ENCODE results near the gene MARK3.
"Not testable (repeated sequence)": the region's sequence is repeated elsewhere in the genome, so short reads cannot be mapped to it uniquely, and the experiment has no call there.

The MARK3 gene

DNA sequence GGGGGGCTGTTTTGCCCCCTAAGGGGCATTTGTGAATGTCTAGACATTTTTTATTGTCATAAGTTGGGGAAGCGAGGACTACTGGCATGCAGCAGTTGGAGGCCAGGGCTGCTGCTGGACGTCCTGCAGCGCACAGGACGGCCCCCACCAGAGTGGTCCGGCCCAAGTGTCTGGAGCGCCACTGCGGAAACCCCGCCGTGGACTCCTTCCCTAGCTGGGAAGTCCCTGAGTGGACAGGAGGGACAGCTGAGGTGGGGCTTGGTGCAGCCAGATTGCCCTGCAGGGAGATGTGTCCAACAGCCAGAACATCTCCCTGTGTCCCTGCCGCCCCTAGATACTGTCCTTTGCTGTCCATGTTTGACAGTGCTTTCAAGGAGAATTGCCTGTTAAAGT is 132.0 kb downstream of the MARK3 start:
- DNase-seq, result no peak

DNA sequence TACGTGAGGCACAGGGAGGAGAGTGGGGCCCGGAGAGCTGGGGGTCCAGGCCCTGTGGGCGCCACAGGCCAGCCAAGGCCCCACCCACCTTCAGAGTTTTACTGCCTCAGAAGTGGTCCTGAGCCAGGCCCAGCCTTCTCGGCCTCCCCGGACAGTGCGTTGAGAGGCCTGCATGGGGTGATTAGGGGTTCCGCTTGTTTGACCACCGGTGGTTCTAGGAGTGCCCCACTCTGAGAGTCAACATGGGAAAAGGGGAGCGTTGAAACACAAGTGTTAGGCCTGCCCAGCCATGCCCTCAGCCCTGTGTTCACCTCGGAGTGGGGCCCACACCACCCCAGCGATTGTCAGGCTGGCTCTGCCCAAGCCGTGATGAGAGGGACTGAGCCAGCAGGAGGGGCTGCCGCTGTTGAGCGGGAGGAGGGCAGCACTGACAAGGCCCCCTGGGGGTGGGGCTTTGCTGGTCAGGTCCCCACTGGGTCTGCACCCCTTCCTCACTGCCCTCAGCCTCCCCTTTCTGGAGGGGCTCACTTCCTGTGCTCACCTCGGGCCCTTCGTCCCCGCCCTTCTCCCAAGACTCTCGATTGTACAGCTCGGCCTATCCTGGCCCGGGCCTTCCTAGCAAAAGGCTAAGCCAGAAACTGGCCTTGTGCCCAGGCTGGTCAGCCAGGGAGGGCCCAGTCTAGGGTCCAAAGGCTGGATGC is 132.7 kb downstream of the MARK3 start:
- DNase-seq, result no peak

DNA sequence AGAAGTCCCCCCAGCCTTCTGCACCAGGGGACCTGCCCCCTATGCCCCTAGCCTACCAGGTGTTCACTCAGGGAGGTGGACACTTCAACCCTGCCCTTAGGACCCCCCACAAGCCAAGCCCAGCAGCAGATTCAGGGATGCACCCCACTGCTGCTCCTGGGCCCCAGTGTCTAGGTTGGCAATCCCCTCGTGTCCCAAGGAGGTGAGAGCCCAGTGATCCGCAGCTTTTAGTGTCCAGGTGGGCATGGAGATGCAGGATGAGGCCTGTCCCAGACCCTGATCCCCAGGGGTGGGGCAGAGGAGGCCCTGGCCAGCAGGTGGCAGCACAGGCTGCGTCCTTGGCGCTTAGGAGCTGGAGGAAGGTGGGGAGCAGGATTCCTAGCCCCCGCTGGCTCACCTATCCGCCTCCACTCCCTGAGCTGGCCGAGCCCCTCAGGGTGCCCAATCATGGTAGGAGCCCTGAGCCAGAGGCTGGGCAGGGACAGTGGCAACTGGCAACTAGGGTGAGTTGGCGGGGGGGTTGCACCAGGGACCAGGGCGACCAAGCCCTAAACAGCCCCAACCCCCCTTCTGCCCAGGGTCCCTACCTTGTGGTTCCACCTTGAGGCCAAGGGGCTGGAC is 133.3 kb downstream of the MARK3 start:
- DNase-seq, result no peak

DNA sequence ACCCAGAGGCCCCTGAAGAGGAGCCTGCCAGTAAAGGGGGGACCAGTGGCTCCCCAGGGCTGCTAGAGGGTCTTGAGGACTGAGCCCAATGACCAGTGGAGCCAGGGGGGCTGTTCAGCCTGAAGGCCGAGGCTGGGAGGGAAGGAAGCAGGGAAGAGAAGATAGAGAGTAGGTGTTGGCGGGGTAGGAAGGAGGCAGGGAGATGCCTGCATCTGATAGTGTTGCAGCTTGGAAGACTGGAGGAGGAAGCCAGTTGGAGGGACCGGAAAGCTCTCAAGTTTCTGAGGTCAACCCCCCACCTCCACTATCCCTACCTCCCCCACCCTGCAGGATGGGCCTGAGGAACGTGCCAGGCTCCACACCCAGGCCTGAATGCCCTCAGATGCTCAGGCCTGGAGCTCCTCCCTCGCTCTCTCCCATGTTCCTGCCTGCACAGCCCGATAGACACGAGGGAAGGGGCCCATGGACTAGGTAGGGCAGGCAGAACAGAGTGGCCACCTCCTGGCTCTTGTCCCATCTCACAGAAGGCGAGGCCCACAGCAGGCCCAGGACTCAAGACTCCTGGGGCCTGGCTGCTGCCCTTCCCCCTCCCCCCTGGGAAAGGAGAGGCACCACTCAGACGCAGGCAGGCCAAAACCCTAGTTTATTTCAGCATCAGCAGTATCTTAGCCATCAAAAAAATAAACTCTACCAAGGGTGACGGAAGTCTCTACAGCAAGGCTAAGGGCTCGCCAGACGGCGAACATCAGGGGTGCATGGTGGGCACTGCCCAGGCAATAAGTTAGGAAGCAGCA is 134.0 kb downstream of the MARK3 start:
- no peak for DNase-seq

DNA sequence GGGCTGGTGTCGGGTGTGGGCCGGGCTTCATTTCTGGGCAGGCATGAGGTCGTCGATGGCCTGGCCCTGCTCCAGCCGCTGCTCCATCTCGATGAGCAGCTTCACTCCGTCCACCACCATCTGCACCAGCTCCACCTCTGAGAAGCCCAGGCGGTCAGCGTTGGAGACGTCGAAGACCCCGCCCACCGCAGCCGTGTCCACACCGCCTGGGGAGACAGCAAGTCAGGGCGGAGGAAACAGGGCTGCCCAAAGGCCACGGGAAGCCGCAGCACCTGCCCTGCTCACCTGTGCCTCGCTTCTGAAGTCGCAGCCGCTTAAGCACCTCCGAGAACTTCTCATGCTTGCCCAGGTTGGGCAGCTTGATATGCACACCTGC is 134.6 kb downstream of the MARK3 start:
- no peak for DNase-seq

DNA sequence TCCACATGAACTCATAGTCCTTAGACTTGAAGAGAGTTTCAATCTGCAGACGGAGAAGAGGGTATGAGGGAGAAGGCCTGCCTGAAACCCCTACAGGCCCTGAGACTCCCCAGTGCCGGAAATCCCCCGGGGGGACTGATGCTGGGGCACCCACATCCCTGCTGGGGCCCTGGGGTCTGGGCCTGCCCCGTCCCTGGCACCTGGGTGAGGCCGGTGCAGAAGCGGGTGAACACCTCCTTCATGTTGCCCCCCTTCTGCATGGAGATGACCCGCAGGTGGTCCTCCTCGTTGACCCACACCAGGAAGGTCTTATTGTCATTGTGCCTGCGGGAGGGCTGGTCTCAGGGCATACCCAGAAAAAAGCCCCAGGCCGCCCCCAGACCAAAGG is 135.0 kb downstream of the MARK3 start:
- no peak for DNase-seq

DNA sequence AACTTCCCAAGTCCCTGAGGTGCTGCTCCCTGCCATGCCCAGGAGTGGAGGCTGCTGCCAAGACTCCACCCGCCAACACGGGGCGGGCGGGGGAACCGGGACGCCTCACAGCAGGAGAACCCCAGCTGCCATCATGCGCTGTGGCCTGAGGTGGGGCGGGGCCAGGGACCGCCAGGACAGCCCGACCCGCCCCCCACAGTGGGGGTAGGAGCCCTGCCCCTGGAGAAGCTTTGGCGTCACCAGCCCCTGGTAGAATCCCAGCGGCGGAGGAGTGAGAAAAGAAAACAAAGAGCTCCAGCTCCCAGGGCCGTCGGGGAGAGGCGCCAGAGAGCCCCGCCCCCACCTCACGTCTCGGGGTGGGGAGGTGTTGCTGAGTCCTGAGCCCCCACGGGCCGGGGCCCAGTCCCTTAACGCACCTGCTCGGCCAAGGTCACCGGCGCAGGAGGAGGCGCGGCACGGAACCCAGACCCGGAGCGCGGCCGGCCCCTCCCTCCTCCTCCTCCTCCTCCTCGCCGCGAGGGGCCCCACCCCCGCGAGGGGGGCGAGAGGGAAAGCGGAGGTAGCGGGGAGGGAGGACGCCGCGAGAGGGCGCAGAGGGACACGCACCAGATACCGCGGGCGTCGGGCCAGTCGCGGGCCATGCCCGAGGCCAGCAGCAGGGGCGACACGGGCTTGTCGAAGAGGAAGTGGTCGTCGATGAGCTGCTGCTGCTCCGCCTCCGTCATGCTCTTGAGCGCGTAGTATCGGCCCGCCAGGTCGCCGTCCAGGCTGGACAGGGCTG is 135.6 kb downstream of the MARK3 start:
- peak; percentile 8 for DNase-seq

DNA sequence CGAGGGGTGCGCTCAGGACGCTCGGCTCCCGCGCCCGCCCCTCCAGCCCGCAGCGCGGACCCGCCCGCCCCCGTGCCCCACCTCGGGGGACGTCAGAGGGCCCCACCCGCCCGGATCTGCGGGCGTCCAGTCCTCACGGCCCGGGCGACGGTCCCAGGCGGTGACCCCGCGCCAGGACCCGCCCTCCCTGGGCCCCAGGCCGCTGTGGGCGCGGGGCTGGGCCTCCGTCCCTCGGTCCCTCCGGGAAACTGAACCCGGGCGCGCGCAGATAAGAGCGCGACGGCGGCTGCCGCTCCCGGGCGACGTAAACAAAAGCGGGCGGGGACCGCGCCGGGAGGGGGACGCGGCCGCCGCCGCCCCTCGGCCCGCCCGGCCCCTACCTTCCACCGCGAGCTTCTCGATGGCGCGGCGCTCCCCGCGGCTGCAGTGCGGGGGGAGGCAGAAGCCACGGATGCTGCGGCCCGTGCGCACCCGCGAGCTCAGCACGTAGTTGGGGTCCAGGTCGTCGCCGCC is 136.3 kb downstream of the MARK3 start:
- DNase-seq, result no peak

DNA sequence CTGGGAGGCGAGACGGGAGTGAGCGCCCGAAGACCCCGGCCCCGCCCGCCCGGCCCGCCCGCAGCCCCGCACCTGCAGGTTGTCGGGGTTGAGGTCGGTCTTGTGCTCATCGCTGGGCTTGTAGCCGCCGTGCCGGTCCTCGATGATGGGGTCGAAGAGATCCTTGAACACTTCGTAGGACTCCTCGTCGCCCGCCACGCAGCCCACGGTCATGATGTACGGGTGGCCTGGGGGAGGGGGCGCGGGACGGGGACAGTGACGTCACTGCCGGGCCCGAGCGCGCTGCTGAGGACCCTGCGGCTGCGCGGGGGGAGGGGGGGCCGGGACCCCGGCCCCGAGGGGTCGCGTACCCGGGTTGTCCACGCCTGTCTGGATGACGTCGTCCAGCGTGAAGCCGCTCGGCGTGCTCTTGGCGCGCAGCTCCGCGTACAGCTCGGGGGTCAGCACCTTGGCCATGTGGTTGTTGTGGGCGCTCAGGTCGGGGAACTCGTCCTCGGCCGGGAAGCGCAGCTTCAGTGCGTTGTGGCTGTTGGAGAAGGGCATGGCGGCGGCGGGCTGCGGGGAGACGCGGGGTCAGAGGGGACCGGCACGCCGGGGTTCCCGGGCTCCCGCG is 136.8 kb downstream of the MARK3 start:
- DNase-seq, result no peak

DNA sequence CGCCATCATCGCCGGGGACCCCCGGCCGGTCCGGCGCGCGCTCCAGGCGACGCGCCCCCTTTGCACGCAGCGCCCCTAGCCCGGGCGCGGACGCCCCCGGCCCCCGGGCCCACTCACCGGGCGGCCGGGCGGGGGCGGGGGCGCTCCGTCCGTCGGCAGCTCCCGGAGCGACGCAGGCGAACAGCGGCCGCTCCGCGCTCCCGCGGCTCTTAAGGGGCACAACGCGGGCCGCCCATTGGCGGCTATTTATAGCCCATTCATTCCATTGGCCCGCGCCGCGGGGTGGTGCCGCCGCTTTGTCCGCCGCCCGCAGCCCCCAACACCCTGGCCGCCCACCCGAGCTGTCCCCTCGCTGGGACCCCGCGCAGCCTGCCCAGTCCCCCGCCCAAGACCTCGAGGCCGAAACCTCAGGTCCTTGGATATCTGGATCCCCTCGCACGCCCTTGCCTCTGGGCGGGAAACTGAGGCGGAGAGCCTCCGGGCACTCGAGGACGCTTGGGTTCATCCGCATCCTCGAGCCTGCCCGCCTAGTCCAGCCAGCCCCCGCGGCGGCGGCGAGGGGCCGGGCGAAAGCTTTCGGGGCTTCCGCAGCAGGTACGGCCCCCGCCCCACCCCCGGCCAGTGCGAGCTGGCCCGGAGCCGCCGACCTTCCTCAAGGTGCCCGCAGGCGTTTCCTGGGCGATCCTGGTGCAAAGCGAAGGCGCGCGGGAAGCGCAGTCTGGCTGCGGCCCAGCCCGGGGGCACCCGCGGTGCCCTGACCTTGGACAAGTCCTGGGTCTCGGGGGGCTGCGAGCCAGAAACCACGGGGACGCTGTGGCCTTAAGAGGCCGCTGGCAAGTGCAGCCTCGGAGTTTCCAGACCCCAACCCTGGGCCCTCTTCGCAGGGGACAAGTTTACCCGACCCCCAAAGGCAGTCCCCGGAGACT is 137.7 kb downstream of the MARK3 start, which contains the start of gene CKB:
Gene CKB (minus strand): TSS at position 182 of the 926 bp plus-strand sequence. CDS start 337 bp downstream, outside the sequence.
- DNase-seq, result no peak

DNA sequence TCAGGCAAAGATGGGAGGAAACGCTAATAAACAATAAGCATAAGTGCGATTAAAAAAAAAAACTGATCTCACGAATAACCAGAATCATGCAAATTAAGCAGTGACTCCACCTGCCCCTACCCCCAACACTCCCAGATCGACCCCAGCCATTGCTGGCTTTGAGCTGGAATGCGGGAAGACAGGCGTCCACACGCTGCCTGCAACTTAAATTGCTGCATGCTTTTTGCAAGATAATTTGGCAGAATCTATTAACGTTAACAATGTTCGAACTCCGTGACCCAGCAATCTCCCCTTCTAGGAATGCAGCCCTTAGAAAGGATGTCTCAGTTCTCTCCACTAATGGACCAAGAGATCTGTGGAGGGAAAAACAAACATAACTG is 138.3 kb downstream of the MARK3 start:
- no peak for DNase-seq

DNA sequence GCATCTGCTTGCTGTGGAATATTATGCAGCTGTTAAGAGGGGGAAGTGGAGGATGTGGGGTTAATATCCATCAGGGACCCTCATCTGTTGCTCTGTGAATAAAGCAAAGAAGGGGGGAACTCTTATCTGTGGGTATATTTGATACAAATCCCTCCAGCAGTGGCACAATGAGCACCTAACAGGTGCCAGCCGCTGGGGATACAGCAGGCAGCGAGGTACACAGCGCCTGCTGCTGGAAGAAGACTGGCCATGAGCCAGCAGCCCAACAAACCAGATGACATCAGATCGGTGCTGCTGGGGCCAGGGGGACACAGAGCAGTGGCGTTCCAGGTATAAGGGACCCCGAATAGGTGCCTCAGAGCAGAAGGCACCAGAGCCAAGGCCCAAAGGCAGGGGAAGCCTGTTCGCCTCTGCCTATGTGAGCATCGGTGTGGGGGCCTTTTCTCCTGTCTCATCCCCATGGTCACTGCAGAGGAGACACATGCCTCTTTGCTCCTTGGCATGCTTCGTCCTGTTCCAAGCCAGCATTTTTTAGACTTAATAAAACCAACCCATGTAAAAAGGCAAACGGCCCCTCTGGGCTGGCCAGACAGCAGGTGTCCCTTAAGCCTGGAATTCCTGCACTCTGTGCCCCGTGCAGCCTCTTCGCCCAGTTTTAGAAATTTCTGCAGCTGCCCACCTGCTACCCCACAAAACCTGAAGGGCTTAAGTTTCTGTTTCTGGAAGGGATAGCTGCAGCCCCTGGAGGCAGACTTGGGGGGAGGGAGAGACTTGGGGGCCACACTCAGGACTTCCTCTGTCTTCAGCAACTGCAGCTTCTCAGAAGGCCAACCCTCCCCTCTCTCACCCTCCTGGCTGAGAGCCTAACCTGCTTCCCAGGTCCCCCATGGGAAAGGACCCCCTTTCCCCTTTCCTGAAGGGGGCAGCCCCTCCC is 139.1 kb downstream of the MARK3 start:
- no peak for DNase-seq

DNA sequence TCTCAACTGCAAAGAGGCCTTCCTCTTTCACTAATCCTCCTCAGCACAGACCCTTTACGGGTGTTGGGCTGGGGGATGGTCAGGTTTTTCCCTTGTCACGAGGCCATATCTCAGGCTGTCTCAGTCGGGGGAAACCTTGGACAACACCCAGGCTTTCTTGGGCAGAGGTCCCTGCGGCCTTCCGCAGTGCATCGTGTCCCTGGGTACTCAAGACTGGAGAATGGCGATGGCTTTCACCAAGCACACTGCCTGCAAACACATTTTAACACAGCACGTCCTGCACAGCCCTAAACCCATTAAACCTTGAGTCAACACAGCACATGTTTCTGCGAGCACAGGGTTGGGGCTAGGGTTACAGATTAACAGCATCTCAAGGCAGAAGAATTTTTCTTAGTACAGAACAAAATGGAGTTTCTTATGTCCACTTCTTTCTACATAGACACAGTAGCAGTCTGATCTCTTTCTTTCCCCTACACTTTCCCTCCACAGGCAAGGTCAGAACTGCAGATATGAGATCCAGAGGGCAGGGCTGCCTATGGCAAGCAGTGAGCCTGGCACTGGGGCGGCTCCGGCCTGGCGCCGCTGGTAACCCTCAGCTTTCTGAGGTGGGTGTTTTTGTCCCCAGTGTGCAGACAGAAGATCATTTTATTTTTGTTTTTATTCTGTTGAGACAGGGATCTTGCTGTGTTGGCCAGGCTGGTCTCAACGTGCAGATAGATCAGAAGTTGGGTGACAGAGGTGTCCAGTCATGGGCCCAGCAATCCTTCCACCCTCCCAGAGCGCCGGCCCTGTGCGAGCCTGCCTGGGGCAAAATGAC is 140.4 kb downstream of the MARK3 start:
- DNase-seq, result not testable (repeated sequence)

DNA sequence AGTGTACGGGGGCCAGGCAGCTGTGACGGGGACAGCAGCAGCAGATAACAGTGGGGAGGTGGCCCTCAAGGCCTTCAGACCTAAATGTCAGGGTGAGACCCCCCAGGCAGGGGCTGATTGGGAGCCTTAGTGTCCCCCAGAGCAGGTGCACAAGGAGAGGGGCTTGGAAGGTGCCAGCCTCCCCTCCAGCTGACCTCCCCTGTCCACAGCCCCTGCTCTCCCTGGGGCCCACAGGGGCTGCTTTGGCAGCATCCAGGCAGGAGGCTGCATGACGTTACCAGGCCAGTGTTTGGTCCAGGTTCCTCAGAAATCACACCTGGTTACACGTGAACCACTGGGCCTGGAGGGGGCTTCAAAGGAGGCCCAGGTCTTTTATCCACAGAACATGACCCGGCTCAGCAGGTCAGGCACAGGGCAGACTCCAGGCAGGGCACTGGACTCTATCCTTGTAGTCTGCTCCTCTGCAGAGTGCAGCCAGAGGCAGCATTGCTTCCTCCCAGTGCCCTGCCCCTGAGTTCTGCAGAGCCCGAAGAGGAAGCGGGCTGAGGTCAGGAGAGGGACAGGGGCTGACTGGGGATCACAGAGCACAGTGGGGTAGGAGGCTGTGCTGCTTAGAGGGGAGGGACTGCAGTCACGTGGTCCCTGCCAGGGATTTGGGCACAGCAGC is 141.2 kb downstream of the MARK3 start:
- no peak for DNase-seq

DNA sequence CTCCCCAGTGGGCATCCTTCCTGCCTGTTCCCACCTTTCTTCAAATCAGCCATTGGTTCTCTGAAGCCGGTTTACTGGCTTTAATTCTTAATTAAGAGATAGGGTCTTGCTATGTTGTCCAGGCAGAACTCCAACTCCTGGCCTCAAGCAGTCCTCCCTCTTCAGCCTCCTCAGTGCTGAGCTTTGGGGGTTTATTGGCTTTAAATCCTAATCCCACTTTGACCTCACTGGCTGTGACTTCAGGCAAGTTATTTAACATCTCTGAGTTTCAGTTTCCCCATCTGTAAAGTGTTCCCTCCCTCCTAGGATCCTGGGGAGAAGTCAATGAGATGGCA is 141.7 kb downstream of the MARK3 start:
- no peak for DNase-seq

DNA sequence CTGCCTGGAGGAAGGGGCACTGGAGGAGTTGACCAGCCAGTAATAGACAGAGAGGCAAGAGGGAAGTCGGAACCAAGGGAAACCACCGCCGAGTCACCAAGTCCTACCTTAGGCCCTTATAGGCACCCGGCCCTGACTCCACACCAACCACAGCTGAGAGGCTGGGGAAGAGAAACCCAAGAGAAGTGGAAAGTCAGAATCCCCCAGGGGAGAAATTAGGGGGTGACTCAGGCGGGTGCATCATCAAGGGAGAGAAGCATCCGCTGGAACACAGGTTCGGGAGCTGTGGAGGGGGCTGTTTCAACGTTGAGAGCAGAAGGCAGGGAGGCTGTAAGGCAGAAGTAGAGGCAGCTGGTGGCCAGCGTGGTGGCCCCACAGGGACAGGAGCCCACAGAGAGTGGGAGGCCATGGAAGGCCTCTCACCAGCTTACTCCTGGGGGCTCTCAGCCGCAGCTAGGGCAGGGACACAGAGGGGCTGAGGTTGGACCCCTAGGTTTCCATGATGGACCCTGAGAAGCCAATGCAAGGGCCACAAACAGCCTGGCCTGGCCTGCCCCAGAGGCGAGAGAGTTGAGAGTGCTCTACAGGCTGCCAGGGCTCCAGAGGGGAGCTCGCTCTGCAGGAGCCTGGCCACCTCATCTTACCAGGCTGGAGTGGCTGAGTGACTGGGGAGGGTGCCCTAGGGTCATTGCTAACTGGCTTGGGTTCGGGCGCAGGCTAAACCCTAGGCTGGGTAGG is 142.4 kb downstream of the MARK3 start:
- DNase-seq, result peak; percentile 15

DNA sequence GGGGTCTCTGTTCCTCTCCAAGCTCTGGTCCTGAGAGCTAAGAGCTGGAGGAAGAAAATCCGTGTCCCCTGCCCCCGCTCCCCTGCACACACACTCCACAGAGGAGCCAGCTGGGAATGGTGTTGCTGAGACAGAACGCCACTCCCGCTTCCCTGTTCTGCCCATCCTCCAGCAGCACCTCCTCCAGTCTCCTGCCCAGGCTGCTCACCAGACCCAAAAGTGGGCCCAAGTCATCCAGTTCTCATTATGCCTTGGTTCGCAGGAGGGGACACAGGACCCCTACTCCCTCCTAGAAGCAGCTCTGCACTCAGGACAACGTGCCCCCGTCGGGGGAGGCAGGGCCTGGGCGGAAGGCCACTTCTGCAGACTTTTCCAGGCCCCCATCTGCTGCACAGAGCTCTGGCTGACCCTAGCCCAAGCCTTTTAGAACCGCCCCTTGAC is 143.0 kb downstream of the MARK3 start:
- DNase-seq, result no peak
